Neural cell (in vitro differentiated cells): ENCODE measurements around the gene EXOC3L2. TPM values are rescaled to one million over a fixed set of nuclear protein-coding genes. Genes with fewer than 3 reads are reported as not detected.

ENCODE experiments used
- H2AFZ ChIP-seq: fragments of 200-600, 300-800 bp; sonication (generic), shearing (Covaris generic); 2 replicates; pipeline ENCODE4 v1.6.0; 2014; ENCODE audit warnings: low read depth, mild to moderate bottlenecking, antibody characterized with exemption, low read length, moderate library complexity
- H3F3A ChIP-seq: fragments of 200-600 bp; shearing (Covaris generic); 2 replicates; pipeline ENCODE4 v1.6.1; 2016; ENCODE audit warnings: mild to moderate bottlenecking, moderate library complexity, mixed read lengths, antibody characterized with exemption, low read length; ENCODE audit not compliant: insufficient read depth, poor library complexity, severe bottlenecking
- H3K27ac ChIP-seq: fragments of 200-600, 300-800 bp; sonication (generic), shearing (Covaris generic); 2 replicates; pipeline ENCODE4 v1.5.1; 2014; ENCODE audit warnings: mild to moderate bottlenecking, low read length, moderate library complexity
- H3K27me3 ChIP-seq: fragments of 300-800, 200-600 bp; sonication (generic), shearing (Covaris generic); 2 replicates; pipeline ENCODE4 v1.6.0; 2014; ENCODE audit warnings: mild to moderate bottlenecking, low read depth, low read length, moderate library complexity; ENCODE audit not compliant: insufficient read depth
- H3K36me3 ChIP-seq: fragments of 300-800, 200-600 bp; sonication (generic), shearing (Covaris generic); 2 replicates; pipeline ENCODE4 v1.5.1; 2014; ENCODE audit warnings: mild to moderate bottlenecking, antibody characterized with exemption, low read length, moderate library complexity; ENCODE audit not compliant: insufficient read depth
- H3K4me2 ChIP-seq: fragments of 300-800, 200-600 bp; sonication (generic), shearing (Covaris generic); 2 replicates; pipeline ENCODE4 v1.6.0; 2014; ENCODE audit warnings: mild to moderate bottlenecking, low read length
- H3K4me3 ChIP-seq: fragments of 300-800, 200-600 bp; sonication (generic), shearing (Covaris generic); 2 replicates; pipeline ENCODE4 v1.5.1; 2014; ENCODE audit warnings: mild to moderate bottlenecking, low read length, moderate library complexity
- H3K79me2 ChIP-seq: fragments of 200-600 bp; shearing (Covaris generic); replicated peaks from 2 replicates; pipeline ENCODE4 v1.6.0; 2014; ENCODE audit warnings: mild to moderate bottlenecking, low read length, moderate library complexity; ENCODE audit not compliant: insufficient read depth
- H3K9ac ChIP-seq: fragments of 300-800, 200-600 bp; sonication (generic), shearing (Covaris generic); 2 replicates; pipeline ENCODE4 v1.6.1; 2016; ENCODE audit warnings: mild to moderate bottlenecking, low read length, mixed read lengths
- H3K9me2 ChIP-seq: fragments of 200-600 bp; shearing (Covaris generic); 2 replicates; pipeline ENCODE4 v1.6.1; 2016; ENCODE audit warnings: mild to moderate bottlenecking, low read length, mixed read lengths; ENCODE audit not compliant: insufficient read depth
- H3K9me3 ChIP-seq: fragments of 200-600, 300-800 bp; sonication (generic), shearing (Covaris generic); 2 replicates; pipeline ENCODE4 v1.6.1; 2016; ENCODE audit warnings: mild to moderate bottlenecking, mixed run types, low read length, moderate library complexity, mixed read lengths
- H4K20me1 ChIP-seq: fragments of 200-600 bp; shearing (Covaris generic); 2 replicates; pipeline ENCODE4 v1.6.1; 2016; ENCODE audit warnings: mild to moderate bottlenecking, mixed run types; ENCODE audit not compliant: insufficient read depth
- EP300 ChIP-seq: fragments of 450-650 bp; conservative IDR thresholded peaks from 2 replicates; pipeline ENCODE4 v1.6.1; 2014; ENCODE audit warnings: antibody characterized with exemption, mild to moderate bottlenecking, moderate library complexity; ENCODE audit not compliant: poor library complexity, severe bottlenecking
- EZH2 ChIP-seq: fragments of 200-600, 300-800 bp; shearing (Covaris generic), sonication (generic); IDR thresholded peaks from 2 replicates; pipeline ENCODE4 v1.6.1; 2014; ENCODE audit warnings: antibody characterized with exemption, low read length, borderline replicate concordance, mild to moderate bottlenecking; ENCODE audit not compliant: insufficient read depth, poor library complexity, severe bottlenecking
- MXI1 ChIP-seq: fragments of 450-650 bp; conservative IDR thresholded peaks from 2 replicates; pipeline ENCODE4 v1.6.1; 2014; ENCODE audit warnings: antibody characterized with exemption, mild to moderate bottlenecking; ENCODE audit not compliant: poor library complexity, severe bottlenecking
- POLR2AphosphoS5 ChIP-seq: IDR thresholded peaks from 2 replicates; pipeline ENCODE4 v1.6.1; 2012
- RAD21 ChIP-seq: fragments of 450-650 bp; conservative IDR thresholded peaks from 2 replicates; pipeline ENCODE4 v1.6.1; 2014; ENCODE audit warnings: antibody characterized with exemption, mild to moderate bottlenecking, moderate library complexity
- REST ChIP-seq: IDR thresholded peaks from 2 replicates; pipeline ENCODE4 v1.6.1; 2012; ENCODE audit warnings: borderline replicate concordance
- SMC3 ChIP-seq: fragments of 450-650 bp; conservative IDR thresholded peaks from 2 replicates; pipeline ENCODE4 v1.6.1; 2014; ENCODE audit warnings: antibody characterized with exemption, mild to moderate bottlenecking, moderate library complexity; ENCODE audit not compliant: poor library complexity
- TAF1 ChIP-seq: IDR thresholded peaks from 2 replicates; pipeline ENCODE4 v1.6.1; 2012; ENCODE audit warnings: low read depth
- polyA plus RNA-seq: library from polyadenylated mRNA; depleted of rRNA; stranded (reverse); fragments of >200 nt; gene quantifications from 2 replicates; pipeline ENCODE4 v1.2.3, GENCODE V29; 2014
- TF ChIP-seq, protein P1 (sequence below): fragments of 450-650 bp; IDR thresholded peaks from 2 replicates; pipeline ENCODE4 v1.5.1; 2014; ENCODE audit warnings: antibody characterized with exemption, mild to moderate bottlenecking, moderate library complexity; ENCODE audit not compliant: poor library complexity, severe bottlenecking

The EXOC3L2 gene
- polyA plus RNA-seq, 1 donor from 2014 or later = not detected

- no peaks in the 10 kb centered on the region for H3K9me2 ChIP-seq
- H2AFZ ChIP-seq = no peak overlapping the region
- no peak overlapping the region for H3K9ac ChIP-seq
- H3K4me3 ChIP-seq = no peak overlapping the region
- peaks cover 10% of the 10 kb centered on the region for H3K79me2 ChIP-seq
- no peaks in the 10 kb centered on the region for H4K20me1 ChIP-seq
- TF ChIP-seq EP300 = no peak
- no peak for TF ChIP-seq MXI1
- TF ChIP-seq EZH2 = no peak
- no peak for TF ChIP-seq POLR2AphosphoS5
- TF ChIP-seq, protein P1, sequence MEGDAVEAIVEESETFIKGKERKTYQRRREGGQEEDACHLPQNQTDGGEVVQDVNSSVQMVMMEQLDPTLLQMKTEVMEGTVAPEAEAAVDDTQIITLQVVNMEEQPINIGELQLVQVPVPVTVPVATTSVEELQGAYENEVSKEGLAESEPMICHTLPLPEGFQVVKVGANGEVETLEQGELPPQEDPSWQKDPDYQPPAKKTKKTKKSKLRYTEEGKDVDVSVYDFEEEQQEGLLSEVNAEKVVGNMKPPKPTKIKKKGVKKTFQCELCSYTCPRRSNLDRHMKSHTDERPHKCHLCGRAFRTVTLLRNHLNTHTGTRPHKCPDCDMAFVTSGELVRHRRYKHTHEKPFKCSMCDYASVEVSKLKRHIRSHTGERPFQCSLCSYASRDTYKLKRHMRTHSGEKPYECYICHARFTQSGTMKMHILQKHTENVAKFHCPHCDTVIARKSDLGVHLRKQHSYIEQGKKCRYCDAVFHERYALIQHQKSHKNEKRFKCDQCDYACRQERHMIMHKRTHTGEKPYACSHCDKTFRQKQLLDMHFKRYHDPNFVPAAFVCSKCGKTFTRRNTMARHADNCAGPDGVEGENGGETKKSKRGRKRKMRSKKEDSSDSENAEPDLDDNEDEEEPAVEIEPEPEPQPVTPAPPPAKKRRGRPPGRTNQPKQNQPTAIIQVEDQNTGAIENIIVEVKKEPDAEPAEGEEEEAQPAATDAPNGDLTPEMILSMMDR = no peak
- TF ChIP-seq REST = no peak
- TF ChIP-seq SMC3 = no peak
- TF ChIP-seq RAD21 = no peak
- no peak for TF ChIP-seq TAF1
- H3K36me3 ChIP-seq = no peaks in the 10 kb centered on the region
- no peak overlapping the region for H3K4me2 ChIP-seq
- H3F3A ChIP-seq = no peaks in the 10 kb centered on the region
- no peak overlapping the region for H3K27ac ChIP-seq
- no peaks in the 10 kb centered on the region for H3K27me3 ChIP-seq
- no peaks in the 10 kb centered on the region for H3K9me3 ChIP-seq
Observed at GRCh38 chr19:45247136-45247535, 1.9 kb upstream of the EXOC3L2 start.

DNA sequence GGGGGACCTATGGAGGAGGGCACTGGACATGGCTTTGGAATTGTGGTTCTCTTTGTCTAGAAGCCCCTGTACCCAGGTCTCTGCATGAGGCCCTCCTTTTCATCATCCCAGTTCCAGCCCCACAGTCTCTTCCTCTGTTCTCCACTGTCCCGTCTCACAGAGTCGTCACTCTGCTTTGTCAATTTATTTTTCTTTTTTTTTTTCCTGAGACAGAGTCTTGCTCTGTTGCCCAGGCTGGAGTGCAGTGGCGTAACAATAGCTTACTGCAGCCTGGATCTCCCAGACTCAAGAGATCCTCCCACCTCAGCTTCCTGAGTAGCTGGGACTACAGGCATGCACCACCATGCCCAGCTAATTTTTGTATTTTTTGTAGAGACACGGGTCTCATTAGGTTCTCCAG lies 619 bp upstream of the EXOC3L2 start:
- H3K4me2 ChIP-seq = no peak overlapping the region
- H3K9ac ChIP-seq = no peak overlapping the region
- peaks cover 10% of the 10 kb centered on the region for H3K79me2 ChIP-seq
- H3K9me2 ChIP-seq = no peaks in the 10 kb centered on the region
- no peak for TF ChIP-seq TAF1
- TF ChIP-seq, protein P1 = no peak
- TF ChIP-seq REST = no peak
- H3K4me3 ChIP-seq = no peak overlapping the region
- no peaks in the 10 kb centered on the region for H3K36me3 ChIP-seq
- H3K27ac ChIP-seq = no peak overlapping the region
- no peak overlapping the region for H2AFZ ChIP-seq
- no peaks in the 10 kb centered on the region for H3K27me3 ChIP-seq
- H4K20me1 ChIP-seq = no peaks in the 10 kb centered on the region
- H3K9me3 ChIP-seq = no peaks in the 10 kb centered on the region
- no peaks in the 10 kb centered on the region for H3F3A ChIP-seq
